HG02943 (cell line): ENCODE measurements around the gene CSF3.

ENCODE experiments used
- ATAC-seq: cut with Tn5 transposase; IDR thresholded peaks from one replicate; pipeline ENCODE4 v1.9.1; 2021; ENCODE audit warnings: mild to moderate bottlenecking, low read depth, moderate library complexity; ENCODE audit not compliant: unreplicated experiment

Gene CSF3

GRCh38 chr17:40015005-40015997 lies at the start of gene CSF3:
TSS of gene CSF3 (plus strand) at chr17:40015440. CDS start at chr17:40015475, 35 bp downstream.
- no peak for ATAC-seq

DNA sequence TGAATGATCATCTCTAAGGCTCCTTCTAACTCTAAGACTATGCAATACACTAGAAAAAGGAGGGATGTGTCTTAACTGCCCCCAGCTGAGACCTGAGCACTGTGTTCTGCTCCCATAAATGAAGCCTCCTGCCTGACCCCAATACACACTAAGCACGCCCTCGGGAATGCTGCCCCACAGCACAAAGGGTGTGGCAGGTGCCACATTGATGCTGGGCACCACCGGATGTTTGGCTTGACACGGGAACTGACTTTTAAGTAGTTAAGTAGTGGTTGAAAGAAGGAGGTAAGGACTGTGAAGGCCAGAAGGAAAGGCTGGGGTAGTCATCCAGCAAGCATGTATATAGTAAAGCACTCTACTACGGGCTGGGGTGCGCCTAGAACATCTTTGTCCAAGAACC lies 48.5 kb upstream of the CSF3 start:
- no peak for ATAC-seq

GRCh38 chr17:39968761-39969160 lies 46.5 kb upstream of the CSF3 start:
- no peak for ATAC-seq

GRCh38 chr17:39969375-39969774 lies 45.9 kb upstream of the CSF3 start:
- ATAC-seq: no peak

GRCh38 chr17:39970157-39970692 lies 45.0 kb upstream of the CSF3 start:
- ATAC-seq: no peak

DNA sequence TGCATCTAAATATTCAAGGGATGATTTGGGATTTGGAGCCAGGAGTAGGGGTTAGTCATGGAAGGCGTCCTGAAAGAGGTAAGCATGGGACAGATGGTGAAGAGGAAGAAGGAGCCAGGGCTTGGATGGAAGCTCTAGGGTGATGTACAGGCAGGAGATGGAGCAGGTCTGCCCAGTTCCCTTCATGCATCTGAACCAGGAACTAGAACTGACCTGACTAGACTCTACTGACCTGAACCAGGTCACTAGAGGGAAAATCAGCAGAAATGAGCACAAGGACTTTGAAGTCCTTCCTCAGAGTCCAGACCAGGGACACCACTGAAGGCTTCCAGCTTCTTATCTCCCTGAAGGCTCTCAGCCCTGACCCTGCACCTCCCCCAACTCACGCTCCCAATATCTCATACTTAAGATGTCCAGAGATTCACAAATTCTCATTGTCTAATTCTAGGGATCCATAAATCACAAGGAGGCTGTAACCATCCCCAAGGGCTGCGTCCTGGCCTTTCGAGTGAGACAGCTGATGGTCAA lies 44.1 kb upstream of the CSF3 start:
- no peak for ATAC-seq

GRCh38 chr17:39972271-39972670 lies 43.0 kb upstream of the CSF3 start:
- no peak for ATAC-seq

DNA sequence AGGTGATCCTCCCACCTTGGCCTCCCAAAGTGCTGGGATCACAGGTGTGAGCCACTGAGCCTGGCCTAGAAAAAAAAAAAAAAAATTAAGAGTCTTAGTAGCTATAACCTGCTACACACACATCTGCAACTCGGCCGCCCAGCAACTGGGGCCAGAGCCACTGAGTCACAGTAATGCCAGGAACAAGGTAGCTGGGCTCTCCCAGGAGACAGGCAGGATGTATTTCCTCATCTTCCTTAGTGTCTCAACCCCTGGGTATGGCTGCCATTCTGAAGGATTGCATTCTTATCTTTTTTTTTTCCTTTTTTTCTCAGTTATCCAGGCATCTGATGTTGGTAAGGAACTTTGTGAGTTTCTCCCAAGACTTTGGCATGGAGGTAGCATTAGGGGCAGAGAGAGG lies 41.7 kb upstream of the CSF3 start:
- no peak for ATAC-seq

- ATAC-seq: no peak
These were observed 40.8 kb upstream of the CSF3 start for GRCh38 chr17:39974433-39974832.

GRCh38 chr17:39975801-39976200 lies 39.4 kb upstream of the CSF3 start:
- no peak for ATAC-seq

- ATAC-seq: no peak
These were observed 36.1 kb upstream of the CSF3 start for GRCh38 chr17:39979016-39979670.

DNA sequence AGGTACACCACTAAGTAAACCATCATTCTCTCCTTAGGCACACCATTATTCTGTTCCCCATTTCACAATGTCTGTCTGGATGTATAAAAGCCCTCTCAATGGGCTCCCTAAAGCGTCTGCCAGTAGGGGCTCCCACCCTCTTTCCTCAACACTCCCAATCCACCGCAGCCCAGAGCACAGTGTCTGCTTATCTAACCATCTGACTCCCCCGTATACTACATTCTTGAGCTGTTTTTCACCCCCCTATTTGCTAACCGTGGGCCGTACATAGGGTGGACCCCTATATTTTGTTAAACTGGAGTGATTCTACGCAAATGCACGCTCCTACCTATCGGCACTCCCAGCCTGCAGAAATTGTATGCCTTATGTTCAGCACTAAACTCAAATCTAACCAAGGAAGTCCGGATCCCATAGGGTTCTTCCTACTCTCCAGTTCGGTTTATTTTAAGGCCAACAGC lies 35.3 kb upstream of the CSF3 start:
- no peak for ATAC-seq

- ATAC-seq: peak; percentile 93
These were observed 34.7 kb upstream of the CSF3 start, which contains the start of gene PSMD3 for GRCh38 chr17:39980351-39981206. TSS of gene PSMD3 (plus strand) at chr17:39980807. CDS start at chr17:39980971, 164 bp downstream.

DNA sequence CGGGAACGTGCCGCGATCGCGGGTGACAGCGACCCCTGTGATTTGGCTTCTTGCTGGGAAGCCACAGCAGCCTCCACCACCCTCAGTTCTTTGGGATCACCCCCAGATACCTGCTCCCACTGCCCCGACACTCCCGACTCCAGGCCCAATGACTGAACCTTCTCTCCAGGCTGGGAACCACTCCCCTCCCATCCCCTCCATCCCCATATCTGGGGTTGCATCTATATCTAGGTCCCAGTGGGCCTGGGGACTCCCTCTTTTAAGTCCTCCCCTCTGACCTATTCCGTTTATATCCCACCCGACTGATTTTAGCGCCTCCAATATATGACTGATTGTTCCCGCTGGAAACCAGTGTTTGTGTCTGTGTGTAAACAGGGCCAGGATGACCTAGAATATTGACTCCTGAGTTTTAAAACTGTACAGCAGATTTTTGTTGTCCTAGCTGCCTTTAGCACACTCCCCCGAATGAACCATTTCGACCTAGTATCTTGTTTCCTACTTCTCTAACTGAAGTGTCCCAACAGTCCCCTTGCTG lies 34.0 kb upstream of the CSF3 start:
- ATAC-seq: no peak

DNA sequence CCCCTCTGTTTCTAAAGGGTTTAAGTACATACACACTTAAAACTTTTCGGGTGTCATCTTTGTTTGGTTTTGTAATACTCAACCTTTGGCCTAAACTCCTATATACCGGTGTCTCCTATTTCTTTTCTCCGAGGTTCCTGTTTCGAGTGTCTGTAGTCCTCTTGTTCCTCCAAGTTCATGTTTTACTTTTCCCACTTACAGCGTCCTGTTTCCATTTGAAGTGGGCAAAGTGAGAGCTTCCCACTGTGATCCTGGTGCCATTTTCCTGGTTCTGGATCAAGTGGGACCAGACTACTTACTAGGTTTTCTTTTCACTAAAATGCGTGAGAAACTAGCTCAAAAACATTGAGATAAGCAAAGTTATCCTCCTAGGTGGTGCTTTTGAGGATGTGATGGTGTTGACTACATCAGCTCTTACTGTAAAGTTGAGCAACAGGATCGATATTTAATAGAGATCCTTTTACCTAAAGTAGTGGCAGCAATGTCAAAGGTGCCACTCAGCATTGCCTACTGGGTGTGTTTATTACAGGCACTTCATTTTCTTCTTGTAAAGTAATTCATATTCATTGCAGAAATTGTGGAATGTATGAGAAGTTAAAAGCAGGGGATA lies 33.4 kb upstream of the CSF3 start:
- ATAC-seq: no peak

DNA sequence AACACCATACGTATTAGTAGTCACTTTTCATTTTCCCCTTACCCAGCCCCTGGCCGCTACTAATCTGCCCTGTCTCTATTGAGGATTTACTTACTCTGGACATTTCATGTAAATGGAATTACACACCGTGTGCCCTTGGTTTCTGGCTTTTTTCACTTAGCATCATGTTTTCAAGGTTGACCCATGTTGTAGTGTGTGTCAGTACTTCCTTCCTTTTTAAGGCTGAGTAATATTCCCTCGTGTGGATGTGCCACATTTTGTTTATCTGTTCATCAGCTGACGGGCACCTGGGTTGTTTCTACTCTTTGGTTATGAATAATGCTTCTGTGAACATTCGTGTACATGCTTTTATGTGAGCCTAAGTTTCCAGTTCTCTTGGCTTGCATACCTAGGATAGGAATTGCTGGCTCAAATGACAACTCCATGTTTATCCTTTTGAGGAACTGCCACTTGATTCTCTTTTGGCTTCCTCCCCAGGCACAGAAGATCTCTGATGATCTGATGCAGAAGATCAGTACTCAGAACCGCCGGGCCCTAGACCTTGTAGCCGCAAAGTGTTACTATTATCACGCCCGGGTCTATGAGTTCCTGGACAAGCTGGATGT lies 26.9 kb upstream of the CSF3 start:
- no peak for ATAC-seq

DNA sequence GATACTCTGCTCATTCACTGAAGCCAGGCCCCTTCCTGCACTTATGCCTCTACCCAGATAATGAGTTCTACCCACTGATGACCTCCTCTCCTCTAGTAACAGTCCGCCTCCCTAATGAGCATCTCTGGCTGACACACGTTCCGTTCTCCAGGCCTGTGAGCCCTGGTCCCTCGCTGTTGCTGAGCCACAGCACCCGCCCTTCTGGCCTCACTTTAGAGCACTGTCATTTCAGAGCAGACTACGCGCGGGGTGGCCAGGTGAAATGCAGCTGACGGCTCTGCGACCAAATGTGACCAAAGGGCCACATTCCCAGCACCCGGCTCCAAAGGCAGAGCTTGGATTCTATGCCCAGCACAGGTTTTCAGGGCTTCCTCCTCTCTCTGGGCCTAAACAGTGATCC lies 20.8 kb upstream of the CSF3 start:
- no peak for ATAC-seq

- no peak for ATAC-seq
These were observed 19.8 kb upstream of the CSF3 start for GRCh38 chr17:39995438-39995837.

- no peak for ATAC-seq
These were observed 19.1 kb upstream of the CSF3 start for GRCh38 chr17:39996162-39996561.
